GM12891 (cell line): ENCODE results near the gene LITAFD.
A peak's percentile ranks its signal among the peaks of the same experiment; 100 is the strongest.

Experiments used
- DNase-seq: peaks from one replicate; pipeline ENCODE4 v3.0.0; 2011; ENCODE audit warnings: low spot score; ENCODE audit not compliant: insufficient read length
- FAIRE-seq: peaks from 2 replicates; lab custom pipeline; 2011; peaks lifted over from hg19 to GRCh38; lab: Jason Lieb, UNC
- PAX5 ChIP-seq: IDR thresholded peaks from 2 replicates; pipeline ENCODE4 v1.6.1; 2011; ENCODE audit warnings: low read length, moderate library complexity, mild to moderate bottlenecking; ENCODE audit not compliant: insufficient read depth, severe bottlenecking
- POLR2A ChIP-seq: IDR thresholded peaks from 2 replicates; pipeline ENCODE4 v1.6.1; 2011; ENCODE audit warnings: low read depth, low read length, control low read depth
- POLR2AphosphoS5 ChIP-seq: IDR thresholded peaks from 2 replicates; pipeline ENCODE4 v1.6.1; 2011; ENCODE audit warnings: low read depth, low read length, control low read depth
- POU2F2 ChIP-seq: IDR thresholded peaks from 2 replicates; pipeline ENCODE4 v1.6.1; 2011; ENCODE audit warnings: low read depth, mild to moderate bottlenecking, control low read depth, low read length, moderate library complexity
- SPI1 ChIP-seq: IDR thresholded peaks from 2 replicates; pipeline ENCODE4 v1.6.1; 2011; ENCODE audit warnings: low read depth, low read length, control low read depth
- TAF1 ChIP-seq: IDR thresholded peaks from 2 replicates; pipeline ENCODE4 v1.6.1; 2011; ENCODE audit warnings: low read depth, low read length, control low read depth

The LITAFD gene

DNA sequence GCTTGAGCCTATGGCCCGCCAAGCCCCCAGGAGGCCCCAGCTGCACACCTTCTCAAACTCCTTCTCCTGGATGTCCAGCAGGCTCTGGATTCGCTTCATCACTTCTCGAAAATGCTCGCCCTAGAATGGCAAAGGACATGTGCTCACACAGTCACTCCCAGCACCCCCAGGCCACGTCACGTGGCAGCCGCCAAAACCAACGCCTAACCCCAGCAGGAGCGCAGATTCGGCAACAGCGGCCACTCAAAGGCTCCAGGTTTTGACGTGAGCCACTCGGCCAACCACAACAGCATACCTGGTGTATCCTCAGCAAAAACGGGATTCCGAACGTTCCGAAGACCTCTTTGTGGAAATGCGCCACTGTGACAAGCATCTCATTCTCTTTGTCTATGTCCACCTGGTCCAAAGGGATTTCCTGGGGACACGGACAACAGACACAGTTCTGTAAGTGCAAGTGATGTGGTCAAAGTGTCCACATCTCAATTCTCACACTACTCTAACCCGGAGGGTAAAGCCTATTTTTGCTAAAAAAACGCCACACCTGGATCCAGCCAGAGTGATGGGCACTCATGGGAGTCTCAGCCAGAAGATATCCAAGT, 12.7 kb downstream of the LITAFD start:
- no peak for FAIRE-seq

GRCh38 chr16:8898660-8899318, 16.6 kb downstream of the LITAFD start:
- DNase-seq (no peak), FAIRE-seq (no peak)
- TF ChIP-seq POU2F2 = no peak
- no peak for TF ChIP-seq TAF1
- TF ChIP-seq SPI1 = no peak
- TF ChIP-seq POLR2A = no peak
- no peak for TF ChIP-seq POLR2AphosphoS5
- no peak for TF ChIP-seq PAX5

More for the DNA sequence above, 12.7 kb downstream of the LITAFD start:
- TF ChIP-seq POLR2AphosphoS5 = no peak
- TF ChIP-seq SPI1 = no peak
- no peak for TF ChIP-seq POU2F2
- no peak for TF ChIP-seq PAX5
- TF ChIP-seq POLR2A = no peak
- TF ChIP-seq TAF1 = no peak
- DNase-seq = no peak

DNA sequence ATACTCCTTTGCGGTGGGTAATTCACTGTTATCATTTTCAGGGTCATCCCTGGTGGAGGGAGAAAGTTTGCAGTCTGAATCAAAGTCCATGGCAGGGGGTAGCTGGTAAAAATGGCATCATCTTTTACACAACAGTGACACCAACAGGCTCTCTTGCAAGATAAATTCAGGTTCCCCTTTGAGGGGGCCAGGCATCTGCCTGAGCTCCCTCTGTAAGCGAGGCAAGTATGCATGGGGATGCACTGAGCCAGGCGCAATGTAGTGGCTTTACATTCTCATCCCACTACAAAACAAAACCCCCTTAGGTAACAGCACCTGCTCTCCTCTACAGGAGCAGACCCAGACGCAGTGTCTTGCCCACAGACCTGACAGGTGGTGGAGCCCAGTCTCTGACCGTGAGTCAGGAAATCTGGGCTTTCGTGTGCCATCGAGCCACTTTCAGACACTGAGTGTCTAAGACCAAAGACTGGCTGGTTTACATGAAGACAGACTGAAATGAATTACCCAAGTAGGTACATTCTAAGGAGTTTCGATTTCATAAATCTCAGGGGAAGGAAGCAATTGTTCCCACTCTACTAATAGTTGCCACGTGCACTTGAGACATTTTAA, 17.7 kb downstream of the LITAFD start:
- no peak for FAIRE-seq
- no peak for DNase-seq
- TF ChIP-seq POLR2AphosphoS5 = no peak
- no peak for TF ChIP-seq TAF1

DNA sequence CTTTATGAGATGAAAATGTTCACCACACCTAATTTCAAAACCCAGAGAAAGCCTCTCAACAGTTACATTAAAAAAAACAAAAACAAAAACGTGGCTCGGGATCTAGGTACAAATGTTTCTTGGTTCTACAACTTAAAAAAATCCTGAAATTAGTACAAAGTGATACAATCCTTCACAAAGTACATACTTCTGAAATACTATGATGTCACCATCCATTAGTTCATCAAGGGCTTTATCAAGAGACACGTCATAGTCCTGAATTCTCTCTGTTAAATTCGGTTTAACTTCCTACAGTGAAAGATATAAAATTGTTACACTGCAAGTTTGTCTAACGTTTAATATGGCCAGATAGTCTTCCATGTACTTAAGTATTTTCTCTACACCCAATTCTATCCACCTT, 18.2 kb downstream of the LITAFD start:
- no peak for DNase-seq
- no peak for FAIRE-seq
- TF ChIP-seq PAX5 (no peak), POU2F2 (no peak), POLR2A (no peak), POLR2AphosphoS5 (no peak), SPI1 (no peak), TAF1 (no peak)

DNA sequence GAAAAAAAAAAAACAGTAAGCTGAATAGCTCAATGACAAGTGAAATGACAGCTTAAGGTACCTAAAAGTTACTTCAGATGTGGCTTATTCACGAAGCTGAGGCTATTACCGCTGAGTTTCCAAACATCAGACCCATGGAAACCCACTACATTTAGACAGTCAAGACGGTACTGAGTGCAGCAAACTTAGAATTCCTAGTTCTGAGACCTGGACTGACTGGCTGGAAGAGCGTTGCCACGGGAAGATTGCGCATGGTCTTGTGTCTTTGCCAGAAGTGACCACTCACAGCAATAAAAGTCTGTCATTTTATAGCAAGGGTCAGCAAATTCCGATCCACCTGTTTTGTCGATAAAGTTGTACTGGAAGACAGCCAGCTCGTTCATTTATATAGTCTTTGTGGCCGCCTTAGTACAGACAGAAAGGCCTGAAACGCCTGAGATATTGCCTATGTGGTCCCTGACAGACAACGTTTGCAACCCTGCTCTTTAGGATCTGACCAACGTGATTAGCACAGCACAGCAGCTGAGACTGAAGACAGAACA, 19.2 kb downstream of the LITAFD start:
- TF ChIP-seq POU2F2 (no peak), SPI1 (no peak)
- DNase-seq = no peak
- no peak for FAIRE-seq

DNA sequence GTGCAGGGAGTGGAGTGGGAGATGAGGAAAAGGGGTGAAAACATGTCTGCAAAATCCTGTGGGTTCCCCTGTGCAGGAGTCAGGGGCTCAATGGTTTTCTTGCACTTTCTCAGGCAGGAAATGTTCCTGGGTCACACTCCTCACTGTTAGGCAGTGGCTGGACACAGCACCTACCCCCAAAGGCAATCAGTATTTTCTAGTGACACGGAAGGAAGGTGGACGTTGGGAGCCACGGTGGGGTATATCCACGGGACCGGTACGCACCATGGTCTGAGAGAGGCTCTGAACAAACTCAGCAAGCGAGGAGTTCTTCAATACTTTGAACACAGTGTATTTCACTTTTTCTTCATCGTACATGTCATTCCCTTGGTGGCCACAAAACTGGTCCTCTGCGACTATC, 20.9 kb downstream of the LITAFD start:
- FAIRE-seq = no peak

DNA sequence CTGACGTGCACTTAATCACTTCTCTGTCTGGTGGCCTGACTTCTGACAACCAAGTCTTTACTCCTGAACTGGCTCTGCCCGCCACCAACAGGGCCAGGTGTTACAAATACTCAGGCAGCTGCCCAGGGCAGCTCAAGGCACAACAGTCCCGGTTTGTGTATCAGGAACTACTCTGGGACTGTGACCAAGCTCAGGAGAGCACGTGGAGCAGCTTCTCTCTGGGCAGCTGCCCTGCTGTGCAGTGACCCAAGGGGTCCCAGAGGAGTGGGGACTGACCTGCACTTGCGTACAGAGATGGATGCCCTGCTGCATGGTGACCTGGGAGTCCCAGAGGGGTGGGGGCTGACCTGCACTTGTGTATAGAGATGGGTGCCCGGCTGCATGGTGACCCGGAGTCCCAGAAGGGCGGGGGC, 21.9 kb downstream of the LITAFD start:
- FAIRE-seq = no peak
- no peak for TF ChIP-seq SPI1
- TF ChIP-seq TAF1 = no peak
- no peak for TF ChIP-seq PAX5
- no peak for TF ChIP-seq POU2F2
- TF ChIP-seq POLR2A = no peak
- TF ChIP-seq POLR2AphosphoS5 = no peak
- DNase-seq = no peak

More for the DNA sequence above, 20.9 kb downstream of the LITAFD start:
- no peak for TF ChIP-seq PAX5
- no peak for TF ChIP-seq POLR2A
- TF ChIP-seq TAF1 = no peak
- DNase-seq = no peak

DNA sequence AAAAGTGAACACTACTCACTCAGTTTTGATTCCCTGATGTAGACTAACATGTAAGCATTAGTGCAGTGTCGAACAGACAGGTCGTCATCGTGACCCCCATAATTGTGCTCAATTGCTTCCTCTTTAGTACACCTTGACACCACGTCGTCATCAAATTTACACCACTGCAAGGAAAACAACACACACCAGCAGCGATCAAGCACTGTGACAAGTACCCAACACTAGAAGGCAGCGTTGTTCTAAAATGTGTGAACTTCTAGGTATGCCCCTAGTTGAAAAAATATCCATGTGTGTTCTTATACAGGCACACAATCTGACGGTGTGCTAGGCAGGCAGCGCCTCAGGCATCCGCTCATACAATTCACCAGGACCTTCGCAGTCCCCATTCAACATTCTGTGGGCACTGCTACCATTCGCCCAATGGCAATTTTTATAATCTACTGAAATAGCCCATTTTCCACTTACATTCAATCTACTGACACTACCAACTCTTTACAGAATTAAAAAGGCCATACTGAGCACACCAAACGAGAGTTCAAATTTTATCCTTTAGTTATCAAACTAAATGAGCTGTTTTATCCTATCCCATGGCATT, 23.1 kb downstream of the LITAFD start:
- no peak for DNase-seq
- FAIRE-seq = peak; percentile 57

GRCh38 chr16:8905795-8906591, 23.8 kb downstream of the LITAFD start:
- FAIRE-seq (no peak), DNase-seq (no peak)
- no peak for TF ChIP-seq POU2F2
- no peak for TF ChIP-seq TAF1
- no peak for TF ChIP-seq PAX5
- no peak for TF ChIP-seq POLR2A
- TF ChIP-seq SPI1 = no peak
- no peak for TF ChIP-seq POLR2AphosphoS5

More for the DNA sequence above, 23.1 kb downstream of the LITAFD start:
- TF ChIP-seq PAX5 (peak; percentile 4), POLR2AphosphoS5 (0 out of 2 replicates have a peak, but pooled peaks have one; percentile 49), SPI1 (no peak), POLR2A (no peak), POU2F2 (0 out of 2 replicates have a peak, but pooled peaks have one; percentile 15)
